Endothelial cell of umbilical vein (primary cell): ENCODE data around the gene C1orf53. TPM values are rescaled to one million over a fixed set of nuclear protein-coding genes. Genes with fewer than 3 reads are reported as not detected.

Source experiments
- BruUV-seq: library from RNA; stranded (reverse); fragments of 400-500 nt; replicated peaks from 2 replicates; lab custom pipeline; 2021; lab: Mats Ljungman, UMichigan
- CTCF ChIA-PET: fragments of 300-600, 350-600 bp; sonication (Branson Sonifier 250); formaldehyde crosslinking; loops from one replicate; lab custom pipeline; 2021; ENCODE audit warnings: antibody characterized with exemption, inconsistent platforms; lab: Charles Lee
- POLR2A ChIA-PET: fragments of 300-600, 350-600 bp; sonication (Branson Sonifier 250); formaldehyde crosslinking; loops from one replicate; lab custom pipeline; 2021; ENCODE audit warnings: antibody characterized with exemption, inconsistent platforms; lab: Charles Lee
- DNase-seq: peaks from one replicate; pipeline ENCODE4 v3.0.0-alpha.2; 2011; ENCODE audit warnings: low read depth, low spot score
- FAIRE-seq: peaks from 2 replicates; lab custom pipeline; 2011; peaks lifted over from hg19 to GRCh38; lab: Jason Lieb, UNC
- H2AFZ ChIP-seq: 2 replicates; pipeline ENCODE4 v1.6.0; 2012; ENCODE audit warnings: low read depth, low read length, control low read depth, inconsistent platforms
- H3K27ac ChIP-seq: 2 replicates; pipeline ENCODE4 v1.5.1; 2011; ENCODE audit warnings: low read depth, mild to moderate bottlenecking, control low read depth, low read length, moderate library complexity; ENCODE audit not compliant: insufficient read depth
- H3K27me3 ChIP-seq, 2 experiments: 2 replicates each; pipeline versions ENCODE4 v1.6.0 to v1.6.1; 2011; ENCODE audit warnings: low read length in 2 of 2, mixed read lengths in 1 of 2; ENCODE audit not compliant: control insufficient read depth in 2 of 2, insufficient read depth in 2 of 2
- H3K36me3 ChIP-seq, 2 experiments: 2 replicates in 1 of 2; 3 replicates in 1 of 2; pipeline ENCODE4 v1.5.1; 2011; ENCODE audit warnings: low read length in 2 of 2, mild to moderate bottlenecking in 1 of 2, moderate library complexity in 1 of 2; ENCODE audit not compliant: control insufficient read depth in 2 of 2, insufficient read depth in 2 of 2; ENCODE audit errors: extremely low read depth in 1 of 2
- H3K4me1 ChIP-seq: 3 replicates; pipeline ENCODE4 v1.5.1; 2011; ENCODE audit warnings: mild to moderate bottlenecking, low read length; ENCODE audit not compliant: control insufficient read depth, insufficient read depth; ENCODE audit errors: extremely low read depth
- H3K4me2 ChIP-seq: 2 replicates; pipeline ENCODE4 v1.6.1; 2011; ENCODE audit warnings: low read length, control low read depth, mixed read lengths; ENCODE audit not compliant: insufficient read depth
- H3K4me3 ChIP-seq, 3 experiments: fragments of 200-600 bp in 1 of 3; sonication (generic), shearing (Covaris generic) in 1 of 3; replicated peaks in 1 of 3; 2 replicates each; pipeline ENCODE4 v1.5.1; 2011 to 2016; ENCODE audit warnings: control low read depth in 3 of 3, low read length in 3 of 3, mild to moderate bottlenecking in 2 of 3, inconsistent platforms in 1 of 3, low read depth in 1 of 3, moderate library complexity in 1 of 3; ENCODE audit not compliant: insufficient read depth in 1 of 3
- H3K79me2 ChIP-seq: 2 replicates; pipeline ENCODE4 v1.6.0; 2012; ENCODE audit warnings: low read length, inconsistent platforms; ENCODE audit not compliant: control insufficient read depth, insufficient read depth
- H3K9ac ChIP-seq: replicated peaks from 2 replicates; pipeline ENCODE3; 2011; ENCODE audit warnings: low read length, control low read depth; ENCODE audit not compliant: insufficient read depth; ENCODE audit errors: extremely low read depth
- H3K9me1 ChIP-seq: replicated peaks from 3 replicates; pipeline ENCODE4 v1.6.0; 2011; ENCODE audit warnings: mild to moderate bottlenecking, low read length; ENCODE audit not compliant: control insufficient read depth, insufficient read depth; ENCODE audit errors: extremely low read depth
- H3K9me3 ChIP-seq: replicated peaks from 2 replicates; pipeline ENCODE4 v1.5.1; 2012; ENCODE audit warnings: low read length, inconsistent platforms; ENCODE audit not compliant: control insufficient read depth, insufficient read depth
- H4K20me1 ChIP-seq: replicated peaks from 2 replicates; pipeline ENCODE3; 2011; ENCODE audit warnings: mild to moderate bottlenecking, low read length; ENCODE audit not compliant: control insufficient read depth, insufficient read depth; ENCODE audit errors: extremely low read depth
- CTCF ChIP-seq, 2 donors: IDR thresholded peaks; 1 replicate in 1 of 2; 2 replicates in 1 of 2; pipeline ENCODE4 v1.5.1; 2011; ENCODE audit warnings: low read length in 2 of 2, mild to moderate bottlenecking in 2 of 2, moderate library complexity in 2 of 2, control low read depth in 1 of 2, inconsistent platforms in 1 of 2, low read depth in 1 of 2; ENCODE audit not compliant: insufficient read depth in 1 of 2; ENCODE audit errors: extremely low read depth in 1 of 2
- EZH2 ChIP-seq: IDR thresholded peaks from 2 replicates; pipeline ENCODE4 v1.6.1; 2012; ENCODE audit warnings: borderline replicate concordance, low read depth, mild to moderate bottlenecking, moderate library complexity, low read length, inconsistent platforms; ENCODE audit not compliant: severe bottlenecking
- FOS ChIP-seq: IDR thresholded peaks from 2 replicates; pipeline ENCODE4 v1.6.1; 2011; ENCODE audit warnings: mild to moderate bottlenecking, low read length, moderate library complexity, borderline replicate concordance; ENCODE audit not compliant: insufficient read depth
- GATA2 ChIP-seq: IDR thresholded peaks from 2 replicates; pipeline ENCODE4 v1.7.0; 2011; ENCODE audit warnings: low read depth, mild to moderate bottlenecking, moderate library complexity, mixed read lengths, low read length; ENCODE audit not compliant: insufficient read length, insufficient read depth
- JUN ChIP-seq: IDR thresholded peaks from 2 replicates; pipeline ENCODE4 v1.6.1; 2011; ENCODE audit warnings: borderline replicate concordance, low read depth; ENCODE audit not compliant: insufficient read length, insufficient read depth
- MAX ChIP-seq: IDR thresholded peaks from 2 replicates; pipeline ENCODE4 v1.6.1; 2011; ENCODE audit not compliant: insufficient read depth, insufficient read length
- MYC ChIP-seq: IDR thresholded peaks from one replicate; pipeline ENCODE4 v1.6.1; 2011; ENCODE audit warnings: mild to moderate bottlenecking, low read depth, low read length
- POLR2A ChIP-seq: IDR thresholded peaks from 2 replicates; pipeline ENCODE4 v1.6.1; 2012; ENCODE audit warnings: low read depth, mild to moderate bottlenecking, control low read depth, low read length
- POLR2AphosphoS5 ChIP-seq: IDR thresholded peaks from 2 replicates; pipeline ENCODE4 v1.6.1; 2012; ENCODE audit warnings: low read depth, mild to moderate bottlenecking, control low read depth, low read length, moderate library complexity; ENCODE audit not compliant: insufficient read depth
- dilution Hi-C: fragments of 300-500 bp; cut with MboI; formaldehyde crosslinking; loops from one replicate; pipeline ENCODE4 v1.15.0; 2019; ENCODE audit warnings: low sequenced_read_pairs; ENCODE audit not compliant: extremely low pct_ligation_motif_present
- intact Hi-C: fragments of 100-400 bp; cut with micrococcal nuclease; formaldehyde crosslinking; loops from one replicate; pipeline ENCODE4 v1.10.0; 2022
- polyA plus RNA-seq, 4 experiments: library from polyadenylated mRNA; depleted of rRNA in 3 of 4; stranded (reverse) in 3 of 4; unstranded in 1 of 4; fragments of >200 nt; gene quantifications; 2 replicates each; pipeline versions ENCODE4 v1.2.1 to v1.2.3, GENCODE V29; 2011 to 2012; ENCODE audit warnings: missing spikeins in 1 of 4
- total RNA-seq: library from RNA; stranded (reverse); gene quantifications from 2 replicates; pipeline ENCODE4 v1.2.3, GENCODE V29; 2021

The C1orf53 gene
- total and polyA plus RNA-seq, 2 donors (not counting 3 experiments of a cell fraction or from before 2014, with no cell fraction given): 3.5 to 6.5 TPM

- dilution Hi-C loops: no loop called here
- intact Hi-C loops: loop anchor here (5.0 kb wide), 1 partner anchor 767 kb away; the partner anchor contains the start of gene ASPM
- ChIA-PET CTCF (interaction anchor here (0.6 to 5.7 kb wide), 11 partner anchors 9 to 772 kb away, joined by 3 to 62 read pairs (median 4); no protein-coding TSS in a partner anchor), POLR2A (no interaction called here)
- Histone ChIP-seq H3K27ac (no peak overlapping the region), H3K9me3 (no peaks in the 10 kb centered on the region), H3K4me3 (no peak overlapping the region), H2AFZ (no peak overlapping the region), H3K79me2 (no peaks in the 10 kb centered on the region), H3K27me3 (peaks cover 96 to 100% of the 10 kb centered on the region in 2 experiments), H3K9me1 (no peaks in the 10 kb centered on the region), H3K36me3 (no peaks in the 10 kb centered on the region), H3K4me1 (peaks cover 41% of the 10 kb centered on the region), H3K4me2 (no peak overlapping the region), H3K9ac (no peak overlapping the region), H4K20me1 (no peaks in the 10 kb centered on the region)
- no peak for TF ChIP-seq POLR2AphosphoS5
- TF ChIP-seq EZH2: no peak
- no peak for TF ChIP-seq CTCF (IDR thresholded peaks at IDR 0.05; ENCODE audit: extremely low read depth in 1 of 2, insufficient read depth in 1 of 2, low read depth in 1 of 2, low read length in 2 of 2)
- no peak for TF ChIP-seq JUN
- no peak for TF ChIP-seq GATA2
- no peak for TF ChIP-seq MYC
- no peak for TF ChIP-seq POLR2A
- TF ChIP-seq MAX: no peak
- TF ChIP-seq FOS: no peak
- no TSS peak for BruUV-seq
- DNase-seq (no peak), FAIRE-seq (peak; percentile 21)
Measured at GRCh38 chr1:197914510-197914909, 12.1 kb downstream of the C1orf53 start.
